Measurements from ENCODE around the gene UTP4.
A peak's percentile ranks its signal among the peaks of the same experiment; 100 is the strongest.

The UTP4 gene

DNA sequence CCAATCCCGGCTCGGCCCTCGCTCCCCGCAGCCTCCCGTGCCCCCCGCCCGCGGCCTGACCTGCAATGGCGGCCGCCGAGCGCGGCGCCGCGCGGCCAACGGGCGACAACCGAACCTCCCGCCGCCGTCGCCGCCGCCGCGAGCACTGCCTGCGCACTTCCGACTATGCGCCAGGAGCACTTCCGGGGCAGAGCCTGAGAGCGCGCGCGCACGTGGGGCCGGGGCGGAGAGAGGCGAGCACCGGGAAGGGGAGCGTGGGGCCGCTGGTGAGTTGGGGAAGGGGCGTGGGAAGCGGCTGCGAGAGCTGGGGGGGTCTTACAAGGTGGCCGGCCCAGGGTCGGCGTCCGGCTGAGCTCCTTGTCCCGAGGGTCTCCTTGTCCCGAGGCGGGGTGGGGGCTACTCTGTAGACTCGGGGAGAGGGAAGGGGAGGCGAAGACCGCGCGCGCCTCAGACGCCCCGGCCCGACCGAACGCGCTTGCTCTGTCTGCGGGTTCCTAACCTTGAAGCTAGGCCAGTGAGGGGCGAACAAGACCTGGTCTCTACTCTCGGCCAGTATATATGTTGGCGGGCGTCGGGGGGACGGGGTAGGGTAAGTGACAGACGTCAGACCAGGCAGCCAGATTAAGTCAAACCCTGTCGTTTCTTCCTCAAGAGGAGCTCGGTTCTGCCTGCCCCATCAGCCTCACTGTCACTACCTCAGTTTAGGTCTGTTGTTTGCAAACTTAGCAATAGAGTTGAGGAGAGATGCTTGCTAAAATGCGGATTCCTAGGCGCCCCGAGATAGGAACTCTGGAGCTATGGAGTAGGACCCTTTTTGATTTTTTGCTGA, at the start of gene UTP4, which contains the start of gene CHTF8:
Gene UTP4 (plus strand): TSS at position 226 of the 829 bp plus-strand sequence. CDS start 811 bp downstream, outside the sequence.
Gene CHTF8 (minus strand): TSS at position 165 of the 829 bp plus-strand sequence. CDS start 11,130 bp downstream, outside the sequence.
- DNase-seq (ENCODE audit: low read depth in 1 of 2, low spot score in 1 of 2): peak; percentile 79 to 80

DNA sequence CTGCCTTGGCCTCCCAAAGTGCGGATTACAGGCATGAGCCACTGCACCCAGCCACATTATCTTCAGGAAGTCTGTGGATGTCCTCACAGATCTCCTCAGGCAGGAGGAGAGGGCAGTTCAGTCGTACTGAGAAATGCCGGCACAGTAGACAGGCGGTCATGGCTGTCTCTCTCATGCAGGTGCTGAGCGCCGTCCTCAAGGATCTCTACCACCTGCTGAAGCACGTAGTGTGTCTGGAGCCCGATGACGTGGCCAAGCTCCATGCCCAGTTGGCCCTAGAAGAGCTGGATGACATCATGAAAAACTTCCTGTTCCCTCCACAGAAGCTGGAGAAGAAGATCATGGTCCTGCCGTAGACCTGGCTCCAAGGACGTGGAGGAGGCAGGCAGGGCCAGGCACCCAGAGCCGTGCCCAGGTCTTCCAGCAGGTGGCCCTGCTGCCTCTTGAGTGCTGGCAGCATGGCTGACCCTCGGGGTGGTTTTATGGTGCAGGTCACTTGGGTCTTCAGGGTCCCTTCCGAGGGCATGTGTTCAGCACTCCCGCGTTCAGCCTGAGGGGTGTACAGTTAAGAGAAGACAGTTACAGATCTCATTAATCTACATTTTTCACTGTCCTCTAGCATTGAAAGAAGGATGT, 49.0 kb upstream of the UTP4 start:
- DNase-seq (ENCODE audit: low read depth in 1 of 2, low spot score in 1 of 2): no peak

DNA sequence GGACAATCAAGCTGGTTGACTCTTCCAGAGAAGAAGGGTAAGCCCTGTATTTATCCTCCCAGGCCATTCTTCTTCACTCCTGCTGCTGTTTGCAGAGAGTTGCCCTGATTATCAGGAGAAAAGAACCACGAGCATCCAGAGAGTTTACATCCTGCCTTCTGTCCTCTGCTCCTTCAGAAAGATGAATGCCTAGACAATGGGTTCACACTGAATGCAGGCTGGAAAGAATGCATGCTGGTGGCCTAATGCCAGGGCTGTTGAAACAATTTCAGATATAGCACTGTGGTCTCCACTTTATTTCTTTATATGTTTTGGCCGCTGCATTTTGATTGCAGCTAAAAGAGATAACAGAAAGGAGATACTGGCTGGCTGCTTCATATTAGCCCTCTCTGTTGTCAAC, 48.2 kb upstream of the UTP4 start:
- DNase-seq (ENCODE audit: low read depth in 1 of 2, low spot score in 1 of 2): no peak

DNA sequence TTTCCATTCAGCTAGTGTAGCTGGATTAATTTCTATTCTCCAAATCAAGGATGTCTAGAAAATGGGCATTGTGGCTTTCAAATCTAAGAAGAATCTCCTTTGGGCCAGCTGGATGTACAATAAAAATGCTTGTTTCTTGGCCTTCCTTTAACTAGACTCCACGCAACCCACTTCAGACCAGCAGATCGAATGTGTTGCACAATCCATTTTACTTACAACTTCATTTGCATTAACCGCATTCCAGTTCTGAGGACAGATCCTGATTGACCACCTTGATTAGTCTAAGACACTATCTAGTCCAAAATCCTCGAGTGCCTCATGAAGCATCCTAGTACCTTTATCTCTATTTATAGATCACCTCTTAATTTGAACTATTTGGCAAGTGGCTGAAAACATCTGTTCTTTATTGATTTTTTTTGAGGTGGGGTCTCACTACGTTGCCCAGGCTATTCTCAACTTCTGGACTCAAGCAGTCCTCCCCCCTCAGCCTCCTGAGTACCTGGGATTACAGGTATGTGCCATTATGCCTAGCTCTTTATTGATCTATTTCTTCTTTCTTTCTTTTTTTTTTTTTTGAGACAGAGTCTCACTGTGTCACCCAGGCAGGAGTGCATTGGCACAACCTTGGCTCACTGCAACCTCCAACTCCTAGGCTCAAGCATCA, 47.3 kb upstream of the UTP4 start:
- DNase-seq (ENCODE audit: low read depth in 1 of 2, low spot score in 1 of 2): no peak

DNA sequence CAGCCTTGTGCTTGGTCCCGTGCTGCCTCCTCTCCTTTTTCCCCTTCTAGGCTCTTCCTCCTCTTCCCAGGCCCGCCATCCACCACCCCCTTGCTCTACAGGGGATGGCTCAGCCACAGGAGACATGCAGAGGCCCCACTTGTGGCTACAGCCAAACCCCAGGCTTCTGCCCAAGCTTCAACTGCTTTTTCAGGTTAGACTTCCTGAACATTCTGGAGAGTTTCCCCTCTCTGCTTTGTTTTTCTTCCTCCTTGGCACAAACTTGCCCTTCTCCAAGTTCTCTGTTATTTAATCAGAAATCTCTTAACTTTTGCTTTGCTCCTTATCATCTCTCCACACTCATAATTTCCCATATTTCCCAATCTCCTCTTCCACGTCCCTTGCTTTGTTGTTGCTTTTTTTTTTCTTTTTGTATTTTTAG, 45.3 kb upstream of the UTP4 start:
- no peak for DNase-seq (ENCODE audit: low read depth in 1 of 2, low spot score in 1 of 2)

DNA sequence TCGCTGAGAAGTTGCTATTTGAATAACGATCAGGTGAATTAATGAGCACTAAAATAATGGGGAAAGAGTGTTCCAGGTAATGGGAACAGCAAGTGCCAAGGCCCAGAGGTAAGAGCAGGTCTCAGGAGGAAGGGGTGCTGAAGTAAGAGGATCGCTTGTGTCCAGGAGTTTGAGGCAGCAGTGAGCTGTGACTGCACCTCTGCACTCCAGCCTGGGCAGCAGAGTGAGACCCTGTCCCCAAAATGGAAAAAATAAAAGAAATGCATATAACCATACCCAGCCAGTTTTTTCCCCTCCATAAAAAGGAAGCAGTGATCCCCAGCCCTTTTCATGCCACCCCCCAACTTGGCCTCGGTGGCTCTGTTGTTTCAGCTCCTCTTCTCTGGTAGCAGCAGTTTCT, 43.8 kb upstream of the UTP4 start:
- no peak for DNase-seq (ENCODE audit: low read depth in 1 of 2, low spot score in 1 of 2)

DNA sequence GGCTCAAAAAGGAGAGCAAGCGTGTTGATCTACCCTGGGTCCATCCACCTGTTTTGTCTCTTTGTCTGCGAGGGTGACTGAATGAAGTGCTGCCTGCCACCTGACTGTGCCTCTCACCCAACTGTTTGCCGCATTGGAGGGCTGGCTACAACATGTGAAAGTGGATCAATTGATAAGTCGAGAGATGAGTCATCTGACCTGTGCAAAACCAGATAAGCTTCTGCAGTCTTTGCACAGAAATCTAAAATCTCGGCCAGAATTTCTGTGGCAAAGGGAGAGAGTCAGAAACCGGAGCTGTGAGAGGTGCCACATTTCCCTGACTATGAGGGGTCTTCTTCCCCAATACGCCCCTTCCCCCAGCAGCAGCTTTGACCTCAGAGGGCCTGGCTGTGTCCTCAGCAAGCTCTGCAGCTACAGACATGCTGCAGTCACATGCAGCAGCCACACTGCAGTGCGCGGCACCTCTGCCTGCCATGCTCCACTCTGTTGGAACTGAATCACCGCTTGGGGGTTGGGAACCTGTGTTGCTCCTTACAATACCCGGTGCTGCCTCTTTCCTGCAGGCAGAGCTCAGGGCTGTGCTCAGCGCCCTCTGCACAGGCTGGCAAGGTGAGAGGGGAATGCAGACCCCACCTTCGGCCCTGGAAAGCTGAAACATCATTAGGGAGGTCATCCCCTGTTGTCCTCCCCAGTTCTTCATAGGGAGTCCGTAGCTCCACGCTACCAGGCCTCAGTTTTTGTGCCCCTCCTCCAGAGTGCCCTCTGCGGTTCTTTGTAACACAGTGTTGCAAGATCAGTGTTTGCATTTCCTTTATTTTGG, 43.1 kb upstream of the UTP4 start:
- DNase-seq (ENCODE audit: low read depth in 1 of 2, low spot score in 1 of 2): peak in 1 of 2 donors; percentile 22

DNA sequence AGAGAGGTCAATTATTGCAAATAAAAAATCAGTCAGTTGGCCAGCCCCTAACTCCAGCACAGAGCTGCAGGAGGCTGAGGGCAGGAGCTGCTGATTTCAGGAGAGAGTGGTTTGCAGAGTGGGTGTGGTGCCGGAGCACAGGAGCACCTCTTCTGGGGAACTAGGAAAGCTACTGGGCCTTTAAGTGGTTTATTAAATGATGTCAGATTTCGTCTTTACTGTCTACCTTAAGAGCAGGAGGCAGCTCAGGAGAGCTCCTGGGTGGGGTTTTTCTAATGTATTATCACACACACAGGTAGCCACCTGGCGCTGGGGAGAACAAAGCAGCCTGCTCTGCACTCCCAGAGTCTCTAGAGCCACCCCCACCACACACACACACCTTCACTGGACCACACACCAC, 38.5 kb upstream of the UTP4 start:
- DNase-seq (ENCODE audit: low read depth in 1 of 2, low spot score in 1 of 2): no peak

DNA sequence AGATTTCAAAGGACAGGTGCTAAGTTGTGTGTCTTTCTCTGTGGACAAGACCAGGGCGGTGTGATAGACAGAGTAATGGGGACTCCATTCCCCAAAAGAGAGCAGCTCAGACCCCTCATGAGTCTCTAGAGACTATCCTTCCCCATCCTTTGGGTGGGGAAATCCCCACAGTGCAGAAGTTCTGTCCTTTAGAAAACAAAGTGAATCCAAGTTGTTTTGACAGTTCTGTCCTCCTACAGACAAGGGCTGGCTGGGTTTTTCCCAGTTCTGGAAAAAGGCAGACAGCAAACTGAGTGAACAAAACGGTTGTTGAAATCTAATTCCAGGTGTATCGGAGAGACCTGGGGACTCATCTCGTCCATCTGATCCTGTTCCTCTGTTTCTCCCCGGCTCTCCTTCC, 37.9 kb upstream of the UTP4 start:
- DNase-seq (ENCODE audit: low read depth in 1 of 2, low spot score in 1 of 2): no peak

DNA sequence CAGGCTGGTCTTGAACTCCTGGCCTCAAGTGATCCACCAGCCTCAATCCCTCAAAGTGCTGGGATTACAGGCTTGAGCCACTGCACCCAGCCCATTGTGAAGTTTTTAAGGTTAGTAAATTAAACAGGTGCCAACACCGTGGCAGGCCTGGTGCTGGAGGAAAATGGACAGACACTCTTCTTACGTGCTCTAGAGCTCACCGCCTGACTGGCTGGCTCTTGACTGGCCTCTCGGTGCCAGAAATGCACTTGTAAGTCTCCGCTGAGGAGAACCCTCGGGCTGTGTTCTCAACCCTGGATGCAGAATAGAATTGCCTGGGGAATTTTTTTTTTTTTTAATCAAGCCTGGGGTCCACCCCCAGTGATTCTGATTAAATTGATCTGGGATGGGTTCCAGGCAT, 37.3 kb upstream of the UTP4 start:
- DNase-seq (ENCODE audit: low read depth in 1 of 2, low spot score in 1 of 2): no peak

DNA sequence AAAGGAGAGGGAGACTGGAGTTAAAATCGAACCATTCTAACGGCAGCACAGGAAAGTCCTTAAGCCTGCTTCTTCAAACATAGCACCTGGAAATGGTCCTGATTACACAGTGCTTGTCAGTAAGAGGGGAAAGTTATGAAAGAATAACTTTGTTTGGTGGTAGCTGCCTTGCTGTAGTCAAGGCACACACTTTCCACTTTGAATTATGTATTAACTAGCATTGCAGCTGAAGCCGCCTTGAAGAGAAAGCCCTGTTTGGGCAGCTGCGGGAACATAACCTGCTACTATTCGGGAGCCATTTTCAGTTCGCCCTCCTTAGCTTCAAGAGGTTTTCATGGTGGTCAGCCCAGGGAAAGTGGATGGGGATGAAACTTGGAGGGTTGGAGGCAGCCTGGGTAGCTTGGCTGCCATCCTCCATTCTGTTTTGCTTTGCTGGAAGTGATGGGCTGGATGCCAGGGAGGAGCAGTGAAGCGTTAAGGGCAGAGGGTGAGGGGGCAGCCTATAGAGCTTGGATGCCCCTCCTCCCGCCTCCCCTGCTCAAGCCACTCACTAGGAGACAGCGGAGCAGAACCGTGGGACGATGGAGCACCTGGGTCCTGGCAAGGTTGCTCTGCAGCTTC, 32.3 kb upstream of the UTP4 start:
- no peak for DNase-seq (ENCODE audit: low read depth in 1 of 2, low spot score in 1 of 2)

DNA sequence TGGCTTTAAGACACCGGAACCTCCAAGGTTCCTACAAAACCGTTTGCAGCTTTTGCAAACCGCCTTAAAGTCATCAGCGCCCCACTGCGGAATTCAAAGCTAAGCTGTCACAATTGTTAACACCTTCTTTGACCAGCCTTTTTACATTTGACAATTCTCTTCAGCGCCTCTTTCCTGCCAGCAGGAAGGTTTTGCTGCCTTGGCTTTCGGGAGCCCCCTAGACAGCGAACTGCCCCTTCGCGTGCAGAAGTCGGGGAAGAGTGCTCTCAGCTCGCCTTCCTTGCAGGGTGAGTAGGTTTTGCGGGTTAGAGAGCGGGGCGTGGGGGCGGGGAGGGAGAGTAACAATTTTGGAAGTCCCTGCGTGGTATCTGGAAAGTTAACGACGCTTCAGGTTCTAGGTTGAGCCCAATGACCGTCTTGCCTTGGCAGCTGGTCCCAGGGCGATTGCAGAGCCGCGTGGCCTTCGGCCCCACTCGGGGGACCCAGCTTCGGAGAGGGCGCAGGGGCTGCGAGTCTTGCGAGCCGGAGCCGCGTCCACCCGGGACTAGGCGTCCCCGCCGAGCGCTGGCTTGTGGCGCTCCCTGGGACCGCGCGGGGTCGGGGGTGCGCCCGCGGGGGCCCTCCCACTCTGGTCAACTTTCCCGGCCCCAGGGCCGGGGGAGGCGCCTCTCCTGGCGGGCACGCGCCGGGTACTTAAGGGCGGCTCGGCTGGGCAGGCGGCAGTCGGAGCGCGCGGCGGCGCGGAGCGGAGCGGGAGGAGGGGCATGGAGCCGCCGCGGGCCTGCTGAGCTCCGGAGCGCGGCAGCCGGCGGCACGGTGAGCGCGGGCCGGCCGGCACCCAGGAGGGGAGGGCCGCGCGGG, 26.7 kb upstream of the UTP4 start, which contains the start of gene HAS3:
Gene HAS3 (plus strand): TSS at position 153 of the 861 bp plus-strand sequence. CDS start 3,743 bp downstream, outside the sequence.
- DNase-seq (ENCODE audit: low read depth in 1 of 2, low spot score in 1 of 2): no peak

DNA sequence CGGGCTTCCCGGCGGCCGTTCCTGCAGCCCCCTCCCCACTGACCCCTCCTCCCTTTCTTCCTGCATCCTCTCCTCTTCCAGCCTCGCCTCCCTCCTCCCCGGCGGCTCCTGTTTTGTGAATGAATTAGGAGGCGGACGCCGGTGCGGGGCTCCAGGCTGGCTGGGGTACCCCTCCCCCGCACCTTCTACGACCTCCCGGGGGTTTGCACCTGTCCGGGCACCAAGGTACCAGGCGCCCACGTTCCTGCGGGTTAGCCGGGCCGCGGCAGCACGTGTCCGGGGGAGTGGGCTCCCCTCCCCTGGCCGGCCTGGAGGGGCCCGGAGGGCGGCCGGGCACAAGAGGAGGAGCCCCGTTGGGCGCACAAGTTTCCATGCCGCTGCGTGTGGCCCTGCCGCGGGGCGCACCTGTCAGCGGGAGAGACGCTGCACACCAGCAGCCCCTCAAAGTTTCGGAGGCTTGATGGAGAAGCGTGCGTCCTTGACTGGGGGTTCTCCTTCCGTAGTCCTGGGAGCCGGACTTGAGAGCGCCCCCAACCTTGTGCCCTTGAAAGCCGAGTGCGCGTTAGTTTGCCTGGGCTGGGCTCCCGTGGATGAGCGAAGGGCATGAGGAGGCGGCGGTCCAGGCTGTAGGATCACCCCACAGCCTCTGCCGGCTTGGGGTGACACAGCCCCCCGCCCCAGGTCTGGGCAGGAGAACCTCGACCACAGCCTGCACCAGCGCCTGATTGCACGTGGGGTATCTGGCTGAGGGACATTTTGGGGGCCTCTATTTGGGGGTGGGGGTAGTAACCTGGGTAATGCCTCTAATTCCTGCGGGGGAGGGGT, 25.7 kb upstream of the UTP4 start:
- no peak for DNase-seq (ENCODE audit: low read depth in 1 of 2, low spot score in 1 of 2)

DNA sequence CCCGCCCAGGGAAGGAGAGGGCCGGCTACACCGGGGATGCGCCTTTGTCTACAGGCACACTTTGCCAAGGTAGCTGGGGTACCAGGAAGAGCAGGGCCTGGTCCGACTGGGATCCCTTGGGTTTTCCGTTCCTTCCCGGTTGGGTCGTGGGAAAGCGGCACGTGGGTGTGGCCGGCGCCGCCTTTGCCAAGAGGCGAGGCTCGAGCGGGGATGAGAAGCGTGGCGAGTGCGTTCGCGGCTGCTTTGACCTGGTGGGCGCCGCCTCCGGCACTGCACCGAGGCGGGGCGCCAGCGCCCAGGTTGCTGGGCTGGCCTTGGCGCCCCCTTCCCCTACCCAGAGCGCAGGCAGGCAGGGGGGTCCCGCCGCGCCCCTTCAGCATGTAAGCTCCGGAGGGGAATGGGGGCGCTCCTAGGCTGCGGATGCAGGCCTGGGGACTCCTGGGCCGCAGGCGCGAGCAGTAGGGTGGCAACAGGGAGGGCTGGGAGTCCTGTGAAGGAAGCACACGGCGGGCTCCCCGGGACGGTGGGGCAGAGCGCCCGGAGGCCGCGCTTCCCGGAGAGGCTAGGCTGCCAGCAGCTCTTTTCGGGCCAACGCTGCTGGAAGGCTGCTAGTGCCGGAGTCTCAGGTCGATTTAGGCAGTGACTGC, 25.0 kb upstream of the UTP4 start:
- no peak for DNase-seq (ENCODE audit: low read depth in 1 of 2, low spot score in 1 of 2)

DNA sequence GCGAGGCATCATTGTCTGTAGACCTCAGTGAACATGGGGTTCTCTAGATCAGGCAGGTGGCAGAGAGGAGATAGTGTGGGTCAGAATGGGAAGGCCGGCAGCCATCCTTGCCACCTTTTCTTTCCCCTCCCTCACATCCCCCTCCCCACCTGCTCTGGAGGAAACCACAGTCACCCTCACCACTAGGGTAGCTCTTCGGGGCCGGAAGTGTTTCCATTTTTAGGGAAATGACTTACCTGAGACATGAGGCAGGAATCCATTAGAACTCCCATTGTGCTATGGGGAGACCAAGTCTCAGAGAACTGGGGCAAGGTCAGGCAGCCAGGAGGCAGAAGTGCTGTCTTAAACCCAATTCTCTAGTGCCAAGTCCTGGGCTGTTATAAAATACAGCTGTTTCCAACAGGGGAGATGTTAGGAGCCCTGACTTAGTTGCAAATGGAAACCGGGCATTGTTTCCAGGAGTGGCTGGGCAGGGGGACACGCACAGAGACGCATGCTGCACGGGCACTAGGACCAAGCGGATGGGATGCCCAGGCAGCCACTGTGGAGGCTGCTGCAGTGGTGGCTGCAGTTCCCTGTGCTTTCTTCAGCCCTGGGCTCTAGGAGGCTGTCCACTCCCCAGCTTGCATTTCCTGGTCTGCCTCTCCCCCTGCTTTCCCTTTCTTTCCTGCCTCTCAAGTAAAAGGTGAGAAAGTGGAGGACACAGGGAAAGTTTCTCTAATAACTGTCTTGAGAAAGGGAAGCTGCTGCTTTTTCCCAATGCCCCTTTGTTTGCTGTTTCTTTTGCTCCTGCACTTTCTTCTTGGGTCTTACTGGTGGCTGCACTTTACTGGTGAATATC, 24.2 kb upstream of the UTP4 start:
- no peak for DNase-seq (ENCODE audit: low read depth in 1 of 2, low spot score in 1 of 2)

DNA sequence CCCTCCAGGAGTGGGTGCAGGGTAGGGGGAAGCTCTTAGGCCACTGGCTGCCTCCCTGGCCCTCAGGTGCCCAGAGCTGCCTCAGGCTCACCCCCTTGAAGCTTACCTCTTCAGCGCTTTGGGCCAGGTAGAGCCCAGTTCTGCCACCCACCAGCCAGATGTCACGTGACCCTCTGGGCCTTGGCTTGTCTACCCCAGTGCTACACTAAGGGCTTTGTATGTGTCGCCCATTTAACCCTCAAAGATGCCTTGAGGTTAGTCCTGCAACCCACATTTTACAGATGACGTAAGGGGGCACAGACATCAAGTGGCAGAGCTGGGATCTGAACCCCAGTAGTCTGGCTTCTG, 23.6 kb upstream of the UTP4 start:
- no peak for DNase-seq (ENCODE audit: low read depth in 1 of 2, low spot score in 1 of 2)

DNA sequence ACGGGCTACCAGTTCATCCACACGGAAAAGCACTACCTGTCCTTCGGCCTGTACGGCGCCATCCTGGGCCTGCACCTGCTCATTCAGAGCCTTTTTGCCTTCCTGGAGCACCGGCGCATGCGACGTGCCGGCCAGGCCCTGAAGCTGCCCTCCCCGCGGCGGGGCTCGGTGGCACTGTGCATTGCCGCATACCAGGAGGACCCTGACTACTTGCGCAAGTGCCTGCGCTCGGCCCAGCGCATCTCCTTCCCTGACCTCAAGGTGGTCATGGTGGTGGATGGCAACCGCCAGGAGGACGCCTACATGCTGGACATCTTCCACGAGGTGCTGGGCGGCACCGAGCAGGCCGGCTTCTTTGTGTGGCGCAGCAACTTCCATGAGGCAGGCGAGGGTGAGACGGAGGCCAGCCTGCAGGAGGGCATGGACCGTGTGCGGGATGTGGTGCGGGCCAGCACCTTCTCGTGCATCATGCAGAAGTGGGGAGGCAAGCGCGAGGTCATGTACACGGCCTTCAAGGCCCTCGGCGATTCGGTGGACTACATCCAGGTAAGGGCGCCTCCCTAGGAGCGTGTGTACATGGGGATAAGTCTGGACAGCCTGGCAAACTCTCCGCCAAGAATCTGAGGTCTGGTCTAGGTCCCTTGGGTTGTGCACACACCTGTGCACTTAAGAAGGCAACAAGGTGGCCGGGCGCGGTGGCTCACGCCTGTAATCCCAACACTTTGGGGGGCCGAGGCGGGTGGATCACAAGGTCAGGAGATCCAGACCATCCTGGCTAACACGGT, 22.8 kb upstream of the UTP4 start:
- DNase-seq (ENCODE audit: low read depth in 1 of 2, low spot score in 1 of 2): no peak
